Measurements from ENCODE around the gene TIMP2.

TIMP2 gene

GRCh38 chr17:78812855-78813254 lies 112.3 kb downstream of the TIMP2 start:
- no peak for DNase-seq (ENCODE audit: low spot score)

GRCh38 chr17:78808163-78808562 lies 117.0 kb downstream of the TIMP2 start:
- DNase-seq (ENCODE audit: low spot score) = no peak

GRCh38 chr17:78806451-78806850 lies 118.7 kb downstream of the TIMP2 start:
- DNase-seq (ENCODE audit: low spot score) = no peak

GRCh38 chr17:78805301-78805700 lies 119.9 kb downstream of the TIMP2 start:
- no peak for DNase-seq (ENCODE audit: low spot score)

GRCh38 chr17:78804777-78805176 lies 120.4 kb downstream of the TIMP2 start:
- no peak for DNase-seq (ENCODE audit: low spot score)

GRCh38 chr17:78803186-78803845 lies 121.9 kb downstream of the TIMP2 start:
- DNase-seq (ENCODE audit: low spot score) = no peak
